Measurements from ENCODE around the gene SCAMP3. TPM values are rescaled to one million over a fixed set of nuclear protein-coding genes. Genes with fewer than 3 reads are reported as not detected.

SCAMP3 gene
- total RNA-seq, 1 donor from 2014 or later: 65.8 TPM

DNA sequence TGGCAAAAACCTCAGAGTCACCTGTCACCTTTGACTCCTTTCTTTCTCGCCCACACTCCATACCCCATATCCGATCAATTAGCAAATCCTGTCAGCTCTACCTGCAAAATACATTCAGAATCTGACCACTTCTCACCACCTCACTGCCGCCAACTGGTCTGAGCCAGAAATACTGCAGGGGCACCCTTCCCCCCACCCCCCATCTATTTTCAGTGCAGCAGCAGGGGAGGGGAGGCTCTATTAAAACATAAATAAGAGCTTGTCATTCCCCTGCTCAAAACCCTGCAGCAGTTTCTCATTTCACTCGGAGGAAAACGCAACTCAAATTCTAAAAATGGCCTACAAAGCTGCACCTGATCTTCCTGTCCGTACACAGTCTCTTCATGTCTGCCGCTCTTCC is 35.2 kb upstream of the SCAMP3 start:
- Mint-ChIP-seq H3K4me3 (ENCODE audit: unreplicated experiment) (peak overlapping the region; percentile 4), H3K9me3 (ENCODE audit: unreplicated experiment) (peaks cover 3% of the 10 kb centered on the region), H3K4me1 (ENCODE audit: low read depth, unreplicated experiment) (peaks cover 2% of the 10 kb centered on the region), H3K36me3 (ENCODE audit: unreplicated experiment) (no peaks in the 10 kb centered on the region), H3K27ac (ENCODE audit: unreplicated experiment) (no peak overlapping the region), H3K27me3 (ENCODE audit: unreplicated experiment) (peaks cover 31% of the 10 kb centered on the region)
- TF ChIP-seq CTCF (IDR thresholded peaks at IDR 0.05; ENCODE audit: partially characterized antibody, unreplicated experiment): no peak
- no peak for DNase-seq

GRCh38 chr1:155296661-155297060 is 34.5 kb upstream of the SCAMP3 start:
- no peak for DNase-seq
- Mint-ChIP-seq H3K36me3 (ENCODE audit: unreplicated experiment) (no peaks in the 10 kb centered on the region), H3K4me3 (ENCODE audit: unreplicated experiment) (peak overlapping the region; percentile 58), H3K27ac (ENCODE audit: unreplicated experiment) (no peak overlapping the region), H3K27me3 (ENCODE audit: unreplicated experiment) (peaks cover 30% of the 10 kb centered on the region), H3K4me1 (ENCODE audit: low read depth, unreplicated experiment) (peaks cover 2% of the 10 kb centered on the region), H3K9me3 (ENCODE audit: unreplicated experiment) (peaks cover 3% of the 10 kb centered on the region)
- no peak for TF ChIP-seq CTCF (IDR thresholded peaks at IDR 0.05; ENCODE audit: partially characterized antibody, unreplicated experiment)

DNA sequence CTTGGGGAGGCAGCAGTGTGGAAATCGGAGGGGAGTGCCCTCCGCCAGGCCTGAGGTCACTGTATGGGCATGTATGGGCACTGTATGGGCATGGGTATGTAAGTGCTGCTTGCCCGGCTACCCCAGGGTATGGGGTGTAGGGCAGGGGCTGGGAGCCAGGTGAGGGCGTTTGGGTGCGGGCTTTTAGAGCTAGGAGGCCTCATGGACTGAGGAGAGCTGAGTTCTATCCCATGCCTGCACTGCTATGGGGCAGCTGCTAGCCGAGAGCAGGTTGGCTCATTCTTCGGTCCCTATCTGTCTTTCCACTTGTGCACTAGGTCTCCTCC is 33.7 kb upstream of the SCAMP3 start:
- DNase-seq: no peak
- H3K4me1 Mint-ChIP-seq (ENCODE audit: low read depth, unreplicated experiment): peaks cover 2% of the 10 kb centered on the region
- no peak overlapping the region for H3K27ac Mint-ChIP-seq (ENCODE audit: unreplicated experiment)
- H3K9me3 Mint-ChIP-seq (ENCODE audit: unreplicated experiment): peaks cover 3% of the 10 kb centered on the region
- peak overlapping the region; percentile 28 for H3K4me3 Mint-ChIP-seq (ENCODE audit: unreplicated experiment)
- H3K36me3 Mint-ChIP-seq (ENCODE audit: unreplicated experiment): no peaks in the 10 kb centered on the region
- no peak for TF ChIP-seq CTCF (IDR thresholded peaks at IDR 0.05; ENCODE audit: partially characterized antibody, unreplicated experiment)
- H3K27me3 Mint-ChIP-seq (ENCODE audit: unreplicated experiment): peaks cover 27% of the 10 kb centered on the region

- Mint-ChIP-seq H3K27me3 (ENCODE audit: unreplicated experiment) (peaks cover 25% of the 10 kb centered on the region), H3K27ac (ENCODE audit: unreplicated experiment) (no peak overlapping the region), H3K4me1 (ENCODE audit: low read depth, unreplicated experiment) (peaks cover 2% of the 10 kb centered on the region), H3K9me3 (ENCODE audit: unreplicated experiment) (peaks cover 3% of the 10 kb centered on the region), H3K4me3 (ENCODE audit: unreplicated experiment) (peak overlapping the region; percentile 28), H3K36me3 (ENCODE audit: unreplicated experiment) (no peaks in the 10 kb centered on the region)
- DNase-seq: no peak
- no peak for TF ChIP-seq CTCF (IDR thresholded peaks at IDR 0.05; ENCODE audit: partially characterized antibody, unreplicated experiment)
These were observed 33.2 kb upstream of the SCAMP3 start for GRCh38 chr1:155295183-155295941.

DNA sequence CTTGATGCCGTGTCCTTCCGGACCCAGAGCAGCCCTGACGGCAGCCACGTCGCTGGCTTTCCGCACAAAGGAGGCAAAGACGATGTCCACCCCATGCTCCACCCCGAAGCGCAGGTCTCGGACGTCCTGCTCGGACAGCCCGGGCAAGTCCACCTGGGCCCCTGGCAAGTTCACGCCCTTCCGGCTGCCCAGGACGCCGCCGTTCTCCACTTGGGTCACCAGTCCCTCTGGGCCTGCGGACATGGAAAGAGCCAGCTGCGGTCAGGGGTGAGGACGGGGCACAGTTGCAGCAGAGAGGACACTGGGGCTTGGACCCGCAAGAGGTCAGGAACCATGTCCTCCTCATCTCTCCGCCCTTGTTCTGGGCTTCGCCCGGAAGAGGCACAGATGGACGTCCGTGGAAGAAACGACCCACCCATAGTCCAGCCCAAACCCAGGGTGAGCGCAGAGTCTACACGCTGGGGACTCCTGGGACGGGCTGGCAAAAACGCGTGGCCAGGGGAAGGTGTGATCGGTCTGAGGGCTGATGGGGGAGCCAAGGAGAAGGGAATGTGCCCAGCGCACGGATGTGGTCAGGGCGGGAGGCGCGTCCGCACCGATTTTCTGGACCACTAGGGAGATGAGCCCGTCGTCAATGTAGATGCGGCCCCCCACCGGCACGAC is 32.5 kb upstream of the SCAMP3 start:
- H3K9me3 Mint-ChIP-seq (ENCODE audit: unreplicated experiment): peaks cover 3% of the 10 kb centered on the region
- H3K4me3 Mint-ChIP-seq (ENCODE audit: unreplicated experiment): peak overlapping the region; percentile 81
- no peaks in the 10 kb centered on the region for H3K36me3 Mint-ChIP-seq (ENCODE audit: unreplicated experiment)
- no peak for TF ChIP-seq CTCF (IDR thresholded peaks at IDR 0.05; ENCODE audit: partially characterized antibody, unreplicated experiment)
- DNase-seq: no peak
- peaks cover 2% of the 10 kb centered on the region for H3K4me1 Mint-ChIP-seq (ENCODE audit: low read depth, unreplicated experiment)
- H3K27ac Mint-ChIP-seq (ENCODE audit: unreplicated experiment): no peak overlapping the region
- peaks cover 25% of the 10 kb centered on the region for H3K27me3 Mint-ChIP-seq (ENCODE audit: unreplicated experiment)
